HEK293 (cell line): ENCODE measurements around the gene CAMK2B.
A peak's percentile ranks its signal among the peaks of the same experiment; 100 is the strongest.

ENCODE experiments used
- CTCF ChIA-PET: fragments of 350-600 bp; formaldehyde crosslinking; extraction: SDS; loops from one replicate; lab custom pipeline; 2021; ENCODE audit warnings: antibody characterized with exemption; lab: Yijun Ruan, JAX
- POLR2A ChIA-PET: fragments of 300-600 bp; formaldehyde crosslinking; extraction: SDS; loops from one replicate; lab custom pipeline; 2020; ENCODE audit warnings: antibody characterized with exemption, inconsistent platforms; lab: Yijun Ruan, JAX
- H3K27ac ChIP-seq: fragments of 200-500 bp; sonication (Bioruptor generic); 2 replicates; pipeline ENCODE4 v1.5.1; 2014; ENCODE audit warnings: low read depth, low read length, control low read depth, inconsistent platforms; ENCODE audit errors: extremely low read depth
- H3K36me3 ChIP-seq, 2 experiments: fragments of 200-500 bp in 1 of 2; sonication (Bioruptor generic) in 1 of 2; 1 replicate in 1 of 2; 2 replicates in 1 of 2; pipeline ENCODE4 v1.5.1; 2014 to 2017; ENCODE audit warnings: inconsistent platforms in 2 of 2, low read length in 2 of 2; ENCODE audit not compliant: control insufficient read depth in 2 of 2, insufficient read depth in 1 of 2
- H3K4me1 ChIP-seq: fragments of 200-500 bp; sonication (Bioruptor generic); 2 replicates; pipeline ENCODE4 v1.5.1; 2014; ENCODE audit warnings: mild to moderate bottlenecking, low read length, inconsistent platforms; ENCODE audit not compliant: control insufficient read depth, insufficient read depth
- H3K4me3 ChIP-seq: 2 replicates; pipeline ENCODE4 v1.5.1; 2011; ENCODE audit warnings: low read depth, mild to moderate bottlenecking, control low read depth, low read length, moderate library complexity
- H3K9me3 ChIP-seq: fragments of 200-500 bp; sonication (Bioruptor generic); 2 replicates; pipeline ENCODE4 v1.5.1; 2014; ENCODE audit warnings: low read depth, low read length, inconsistent platforms; ENCODE audit not compliant: control insufficient read depth, insufficient read depth
- AEBP2 ChIP-seq: fragments of 450-650 bp; formaldehyde crosslinking; IDR thresholded peaks from 2 replicates; pipeline ENCODE4 v1.5.1; 2016; ENCODE audit warnings: missing biosample characterization, missing genetic modification characterization, borderline replicate concordance
- REPIN1 ChIP-seq: fragments of 450-650 bp; formaldehyde crosslinking; IDR thresholded peaks from 2 replicates; pipeline ENCODE4 v1.5.1; 2017; ENCODE audit warnings: missing biosample characterization, missing genetic modification characterization, low read depth
- SCRT2 ChIP-seq: fragments of 450-650 bp; formaldehyde crosslinking; IDR thresholded peaks from 2 replicates; pipeline ENCODE4 v1.5.1; 2016; ENCODE audit warnings: missing biosample characterization, missing genetic modification characterization
- ZBTB17 ChIP-seq: fragments of 450-650 bp; formaldehyde crosslinking; IDR thresholded peaks from 2 replicates; pipeline ENCODE4 v1.5.1; 2016; ENCODE audit warnings: missing biosample characterization, missing genetic modification characterization
- ZFHX2 ChIP-seq: fragments of 450-650 bp; formaldehyde crosslinking; conservative IDR thresholded peaks from 2 replicates; pipeline ENCODE4 v1.5.1; 2016; ENCODE audit warnings: missing biosample characterization, missing genetic modification characterization
- ZFP41 ChIP-seq: fragments of 450-650 bp; formaldehyde crosslinking; IDR thresholded peaks from 2 replicates; pipeline ENCODE4 v1.5.1; 2016; ENCODE audit warnings: missing biosample characterization, missing genetic modification characterization, borderline replicate concordance
- ZNF138 ChIP-seq: fragments of 450-650 bp; formaldehyde crosslinking; IDR thresholded peaks from 2 replicates; pipeline ENCODE4 v1.5.1; 2016; ENCODE audit warnings: missing biosample characterization, missing genetic modification characterization, borderline replicate concordance
- ZNF18 ChIP-seq: fragments of 450-650 bp; formaldehyde crosslinking; IDR thresholded peaks from 2 replicates; pipeline ENCODE4 v1.5.1; 2016; ENCODE audit warnings: missing biosample characterization, missing genetic modification characterization
- ZNF19 ChIP-seq: fragments of 450-650 bp; formaldehyde crosslinking; IDR thresholded peaks from 2 replicates; pipeline ENCODE4; 2016; ENCODE audit warnings: missing biosample characterization, missing genetic modification characterization, low read depth
- ZNF211 ChIP-seq: fragments of 450-650 bp; formaldehyde crosslinking; IDR thresholded peaks from 2 replicates; pipeline ENCODE4 v1.5.1; 2016; ENCODE audit warnings: low read depth, missing biosample characterization, missing genetic modification characterization
- ZNF274 ChIP-seq, 2 experiments: fragments of 200-500 bp in 1 of 2; fragments of 450-650 bp in 1 of 2; sonication (Bioruptor generic) in 1 of 2; formaldehyde crosslinking in 1 of 2; IDR thresholded peaks; 2 replicates each; pipeline versions ENCODE4 v1.5.1 to v1.6.1; 2014 to 2016; ENCODE audit warnings: borderline replicate concordance in 1 of 2, inconsistent platforms in 1 of 2, low read length in 1 of 2, missing biosample characterization in 1 of 2, missing genetic modification characterization in 1 of 2
- ZNF302 ChIP-seq: fragments of 450-650 bp; formaldehyde crosslinking; IDR thresholded peaks from 2 replicates; pipeline ENCODE4 v1.5.1; 2016; ENCODE audit warnings: missing biosample characterization, missing genetic modification characterization, low read depth
- ZNF311 ChIP-seq: fragments of 450-650 bp; formaldehyde crosslinking; IDR thresholded peaks from 2 replicates; pipeline ENCODE4 v1.5.1; 2017; ENCODE audit warnings: missing biosample characterization, missing genetic modification characterization, borderline replicate concordance
- ZNF394 ChIP-seq: fragments of 450-650 bp; formaldehyde crosslinking; IDR thresholded peaks from 2 replicates; pipeline ENCODE4 v1.5.1; 2016; ENCODE audit warnings: missing biosample characterization, missing genetic modification characterization, mild to moderate bottlenecking, moderate library complexity, borderline replicate concordance
- ZNF521 ChIP-seq: fragments of 450-650 bp; formaldehyde crosslinking; IDR thresholded peaks from 2 replicates; pipeline ENCODE4 v1.5.1; 2017; ENCODE audit warnings: missing biosample characterization, mild to moderate bottlenecking, missing genetic modification characterization
- ZNF571 ChIP-seq: fragments of 450-650 bp; formaldehyde crosslinking; IDR thresholded peaks from 2 replicates; pipeline ENCODE4 v1.5.0; 2017; ENCODE audit warnings: missing biosample characterization, missing genetic modification characterization
- ZNF600 ChIP-seq: fragments of 450-650 bp; formaldehyde crosslinking; IDR thresholded peaks from 2 replicates; pipeline ENCODE4 v1.5.1; 2016; ENCODE audit warnings: missing biosample characterization, missing genetic modification characterization
- ZNF629 ChIP-seq: fragments of 450-650 bp; formaldehyde crosslinking; IDR thresholded peaks from 2 replicates; pipeline ENCODE4 v1.5.1; 2017; ENCODE audit warnings: missing biosample characterization, missing genetic modification characterization
- ZNF654 ChIP-seq: fragments of 450-650 bp; formaldehyde crosslinking; IDR thresholded peaks from 2 replicates; pipeline ENCODE4 v1.5.1; 2016; ENCODE audit warnings: low read depth, missing biosample characterization, missing genetic modification characterization
- ZNF664 ChIP-seq: fragments of 450-650 bp; formaldehyde crosslinking; IDR thresholded peaks from 2 replicates; pipeline ENCODE4 v1.5.1; 2016; ENCODE audit warnings: missing biosample characterization, missing genetic modification characterization
- ZNF707 ChIP-seq: fragments of 450-650 bp; formaldehyde crosslinking; IDR thresholded peaks from 2 replicates; pipeline ENCODE4 v1.5.1; 2016; ENCODE audit warnings: missing biosample characterization, missing genetic modification characterization
- ZNF785 ChIP-seq: fragments of 450-650 bp; formaldehyde crosslinking; IDR thresholded peaks from 2 replicates; pipeline ENCODE4 v1.5.1; 2016; ENCODE audit warnings: missing biosample characterization, missing genetic modification characterization
- ZSCAN16 ChIP-seq: fragments of 450-650 bp; formaldehyde crosslinking; IDR thresholded peaks from 2 replicates; pipeline ENCODE4 v1.5.1; 2016; ENCODE audit warnings: missing biosample characterization, missing genetic modification characterization
- TF ChIP-seq, protein P1 (sequence below): fragments of 450-650 bp; formaldehyde crosslinking; IDR thresholded peaks from 2 replicates; pipeline ENCODE4 v1.5.1; 2016; ENCODE audit warnings: missing biosample characterization, missing genetic modification characterization, low read depth

The CAMK2B gene

GRCh38 chr7:44275146-44275545 is 50.2 kb downstream of the CAMK2B start:
- Histone ChIP-seq H3K4me3 (no peak overlapping the region), H3K4me1 (no peaks in the 10 kb centered on the region), H3K36me3 (no peaks in the 10 kb centered on the region), H3K9me3 (no peaks in the 10 kb centered on the region)
- ChIA-PET CTCF (no interaction called here), POLR2A (no interaction called here)
- no peak for TF ChIP-seq ZNF785 (tag by site-specific recombination)
- no peak for TF ChIP-seq ZNF211 (tag by site-specific recombination)
- TF ChIP-seq, all 188 proteins: peak for 0
- H3K27ac ChIP-seq: no peak overlapping the region

DNA sequence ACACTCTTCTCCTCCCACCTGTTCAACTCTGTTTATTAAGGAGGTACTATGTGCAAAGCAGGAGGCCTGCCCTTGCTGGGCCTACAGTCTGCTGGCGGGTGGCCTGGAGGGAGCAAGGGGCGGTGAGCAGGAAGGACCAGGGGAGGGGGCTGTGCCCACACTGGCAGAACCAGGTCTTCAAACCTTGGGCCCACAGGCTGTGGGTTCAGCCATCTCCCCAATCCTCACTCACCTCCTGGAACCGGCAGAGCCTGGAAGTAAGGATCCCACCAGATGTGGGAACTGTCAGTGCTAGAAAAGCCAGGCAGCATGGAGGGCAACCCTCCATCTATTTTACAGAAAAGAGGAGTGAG is 50.8 kb downstream of the CAMK2B start:
- POLR2A ChIA-PET: no interaction called here
- no peaks in the 10 kb centered on the region for H3K36me3 ChIP-seq
- H3K4me3 ChIP-seq: no peak overlapping the region
- TF ChIP-seq SCRT2 (tag by site-specific recombination) (0 out of 2 replicates have a peak, but pooled peaks have one; percentile 32), ZNF18 (no peak)
- no peak overlapping the region for H3K27ac ChIP-seq
- H3K9me3 ChIP-seq: no peaks in the 10 kb centered on the region
- CTCF ChIA-PET: no interaction called here
- H3K4me1 ChIP-seq: no peaks in the 10 kb centered on the region

DNA sequence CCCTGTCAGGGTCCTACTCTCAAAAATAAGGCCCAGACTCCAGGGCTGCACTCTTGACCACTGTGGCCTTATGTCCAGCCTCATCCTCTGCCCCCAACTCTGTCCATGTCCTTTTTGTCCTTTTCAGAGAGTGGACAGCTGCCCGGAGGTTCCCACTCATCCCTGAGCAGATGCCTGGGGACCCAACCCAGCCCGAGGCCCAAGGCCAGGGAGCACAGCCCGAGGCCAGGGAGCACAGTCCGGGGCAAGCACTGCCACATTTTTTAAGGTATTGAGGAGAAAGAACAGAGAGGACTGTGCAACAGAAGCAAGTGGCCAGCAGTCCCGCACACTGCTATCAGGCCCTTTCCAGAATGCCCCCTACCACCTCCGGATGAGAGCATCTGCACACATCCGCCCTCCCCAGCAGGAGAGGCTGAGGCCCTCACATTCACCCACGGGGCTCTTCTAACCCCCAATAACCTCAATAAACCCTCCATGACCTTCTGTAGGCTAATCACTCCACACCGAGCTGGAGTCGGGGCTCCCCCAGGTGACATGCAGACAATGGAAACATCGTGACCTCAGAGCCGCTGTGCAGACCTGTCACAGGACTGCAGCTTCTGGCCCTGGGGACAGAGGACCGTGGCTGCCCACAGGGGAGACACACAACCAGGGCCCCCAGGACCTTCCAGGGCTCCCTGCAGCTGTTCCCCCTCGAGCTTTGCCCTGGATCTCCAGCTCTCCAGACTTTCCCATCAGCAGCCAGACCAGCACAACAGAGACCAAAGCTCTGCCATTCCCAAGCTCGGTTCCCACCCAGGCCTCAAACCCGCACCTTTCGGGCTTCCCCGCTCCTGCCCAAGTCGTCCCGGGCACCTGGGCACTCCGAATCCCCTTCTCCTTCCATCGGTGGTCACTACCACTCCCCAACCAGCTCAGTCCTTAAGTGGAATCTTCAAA is 51.4 kb downstream of the CAMK2B start:
- Histone ChIP-seq H3K36me3 (no peaks in the 10 kb centered on the region), H3K9me3 (no peaks in the 10 kb centered on the region), H3K4me1 (no peaks in the 10 kb centered on the region), H3K27ac (no peak overlapping the region), H3K4me3 (no peak overlapping the region)
- POLR2A ChIA-PET: no interaction called here
- CTCF ChIA-PET: no interaction called here
- TF ChIP-seq REPIN1 (no peak), ZSCAN16 (tag by site-specific recombination) (no peak), ZBTB17 (tag by site-specific recombination) (no peak), AEBP2 (tag by site-specific recombination) (no peak), ZNF394 (tag by site-specific recombination) (no peak), ZFHX2 (tag by site-specific recombination) (0 out of 2 replicates have a peak, but pooled peaks have one; percentile 10), ZNF19 (no peak), ZNF654 (tag by site-specific recombination) (no peak), ZNF302 (tag by site-specific recombination) (no peak), ZNF274 (IDR thresholded peaks at IDR 0.05; ENCODE audit: low read length) (no peak), ZNF274 (tag by site-specific recombination; IDR thresholded peaks at IDR 0.05; ENCODE audit: borderline replicate concordance) (no peak), ZNF600 (tag by site-specific recombination) (0 out of 2 replicates have a peak, but pooled peaks have one; percentile 18), ZNF664 (tag by site-specific recombination) (no peak), ZNF629 (tag by site-specific recombination) (no peak), ZNF707 (tag by site-specific recombination) (no peak), ZNF138 (tag by site-specific recombination) (no peak), ZFP41 (tag by site-specific recombination) (no peak), ZNF521 (no peak), ZNF571 (tag by site-specific recombination) (no peak), ZNF311 (tag by site-specific recombination) (no peak)
- TF ChIP-seq, protein P1, sequence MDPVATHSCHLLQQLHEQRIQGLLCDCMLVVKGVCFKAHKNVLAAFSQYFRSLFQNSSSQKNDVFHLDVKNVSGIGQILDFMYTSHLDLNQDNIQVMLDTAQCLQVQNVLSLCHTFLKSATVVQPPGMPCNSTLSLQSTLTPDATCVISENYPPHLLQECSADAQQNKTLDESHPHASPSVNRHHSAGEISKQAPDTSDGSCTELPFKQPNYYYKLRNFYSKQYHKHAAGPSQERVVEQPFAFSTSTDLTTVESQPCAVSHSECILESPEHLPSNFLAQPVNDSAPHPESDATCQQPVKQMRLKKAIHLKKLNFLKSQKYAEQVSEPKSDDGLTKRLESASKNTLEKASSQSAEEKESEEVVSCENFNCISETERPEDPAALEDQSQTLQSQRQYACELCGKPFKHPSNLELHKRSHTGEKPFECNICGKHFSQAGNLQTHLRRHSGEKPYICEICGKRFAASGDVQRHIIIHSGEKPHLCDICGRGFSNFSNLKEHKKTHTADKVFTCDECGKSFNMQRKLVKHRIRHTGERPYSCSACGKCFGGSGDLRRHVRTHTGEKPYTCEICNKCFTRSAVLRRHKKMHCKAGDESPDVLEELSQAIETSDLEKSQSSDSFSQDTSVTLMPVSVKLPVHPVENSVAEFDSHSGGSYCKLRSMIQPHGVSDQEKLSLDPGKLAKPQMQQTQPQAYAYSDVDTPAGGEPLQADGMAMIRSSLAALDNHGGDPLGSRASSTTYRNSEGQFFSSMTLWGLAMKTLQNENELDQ: no peak
